ENCODE results near the gene FGFR4. TPM values are rescaled to one million over a fixed set of nuclear protein-coding genes. Genes with fewer than 3 reads are reported as not detected.

The FGFR4 gene
- total and polyA plus RNA-seq, 2 of the 8 experiments (the other 6 are each of a cell fraction or from before 2014, with no cell fraction given), result 61.4 to 88.4 TPM

DNA sequence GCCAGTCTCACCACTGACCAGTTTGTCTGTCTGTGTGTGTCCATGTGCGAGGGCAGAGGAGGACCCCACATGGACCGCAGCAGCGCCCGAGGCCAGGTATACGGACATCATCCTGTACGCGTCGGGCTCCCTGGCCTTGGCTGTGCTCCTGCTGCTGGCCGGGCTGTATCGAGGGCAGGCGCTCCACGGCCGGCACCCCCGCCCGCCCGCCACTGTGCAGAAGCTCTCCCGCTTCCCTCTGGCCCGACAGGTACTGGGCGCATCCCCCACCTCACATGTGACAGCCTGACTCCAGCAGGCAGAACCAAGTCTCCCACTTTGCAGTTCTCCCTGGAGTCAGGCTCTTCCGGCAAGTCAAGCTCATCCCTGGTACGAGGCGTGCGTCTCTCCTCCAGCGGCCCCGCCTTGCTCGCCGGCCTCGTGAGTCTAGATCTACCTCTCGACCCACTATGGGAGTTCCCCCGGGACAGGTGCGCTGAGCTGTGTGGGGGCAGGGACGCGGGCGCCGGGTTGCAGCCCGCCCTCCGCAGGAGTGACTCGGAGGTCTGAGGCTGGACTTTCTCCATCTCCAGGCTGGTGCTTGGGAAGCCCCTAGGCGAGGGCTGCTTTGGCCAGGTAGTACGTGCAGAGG lies 6.5 kb downstream of the FGFR4 start:
- FAIRE-seq, result no peak
- H2AK5ac ChIP-seq (ENCODE audit: low read depth, low read length), result no peak overlapping the region
- peaks cover 3 to 12% of the 10 kb centered on the region in 2 experiments for H4K20me1 ChIP-seq (replicated peaks in 1 of 2; ENCODE audit: control insufficient read depth in 1 of 2, insufficient read depth in 2 of 2, low read length in 2 of 2)
- ChIA-PET POLR2A (ENCODE audit: partially characterized antibody) (interaction anchor here (1.3 kb wide), 1 partner anchor 52 kb away, joined by 4 read pairs; no protein-coding TSS in a partner anchor), CTCF (ENCODE audit: partially characterized antibody) (interaction anchor here (1.0 to 11.9 kb wide), 7 partner anchors 9 to 468 kb away, joined by 3 to 161 read pairs (median 3); no protein-coding TSS in a partner anchor)
- H4K91ac ChIP-seq (replicated peaks; ENCODE audit: insufficient read length, low read length), result no peak overlapping the region
- H3K23ac ChIP-seq (ENCODE audit: insufficient read length), result no peak overlapping the region
- H3K79me2 ChIP-seq (ENCODE audit: control insufficient read depth in 1 of 2, insufficient read depth in 2 of 2, low read length in 2 of 2), result peaks cover 0 to 7% of the 10 kb centered on the region in 2 experiments; a peak in 1 of 4 replicates
- H3K27me3 ChIP-seq (replicated peaks in 1 of 4; ENCODE audit: control insufficient read depth in 3 of 4, extremely low read depth in 1 of 4, insufficient read depth in 3 of 4, low read length in 3 of 4), result no peaks in the 10 kb centered on the region; a peak in 1 of 7 replicates
- no peak overlapping the region for H2BK12ac ChIP-seq (ENCODE audit: low read depth, low read length)
- H3K36me3 ChIP-seq (ENCODE audit: control insufficient read depth in 2 of 4, insufficient read depth in 4 of 4, low read length in 3 of 4), result peaks cover 18 to 35% (median 26%) of the 10 kb centered on the region in 4 experiments; a peak in 7 of 8 replicates
- peaks cover 0 to 5% (median under 1%) of the 10 kb centered on the region in 4 experiments; a peak in 3 of 7 replicates for H3K4me1 ChIP-seq (replicated peaks in 1 of 4; ENCODE audit: control insufficient read depth in 3 of 4, insufficient read depth in 4 of 4, low read length in 3 of 4)
- no peak overlapping the region for H3K18ac ChIP-seq (ENCODE audit: extremely low read depth, low read length)
- H3K56ac ChIP-seq (replicated peaks; ENCODE audit: insufficient read length, low read depth, low read length), result no peak overlapping the region
- H4K8ac ChIP-seq (ENCODE audit: extremely low read depth, insufficient read depth, low read length), result no peak overlapping the region
- WGBS, 2 experiments (ENCODE audit: extremely low coverage in 1 of 2, insufficient coverage in 1 of 2, insufficient read length in 1 of 2, insufficient replicate concordance in 2 of 2, low coverage in 1 of 2, low lambda C conversion rate in 2 of 2, missing lambda C conversion rate in 1 of 2), result 95% methylated on average over 40 of the region's 40 CpGs; no CpG with 5 or more reads in 1 of the 2 experiments
- no peak overlapping the region for H3K4me3 ChIP-seq (ENCODE audit: extremely low read depth in 1 of 4, insufficient read depth in 2 of 4, low read depth in 3 of 4, low read length in 4 of 4)
- DNase-seq (ENCODE audit: low read depth in 1 of 2, low spot score in 2 of 2), result no peak
- H2BK20ac ChIP-seq (ENCODE audit: low read length), result no peak overlapping the region
- no peak overlapping the region for H3K14ac ChIP-seq (ENCODE audit: insufficient read length)
- H3K23me2 ChIP-seq (ENCODE audit: low read depth, low read length), result 0 out of 2 replicates have a peak, but pooled peaks cover 2% of the 10 kb centered on the region
- no peaks in the 10 kb centered on the region for H3K9me3 ChIP-seq (ENCODE audit: insufficient read depth in 2 of 2, low read depth in 1 of 2, low read length in 1 of 2)
- H2BK120ac ChIP-seq (replicated peaks; ENCODE audit: low read depth, low read length), result no peak overlapping the region
- no peak overlapping the region for H3K27ac ChIP-seq (ENCODE audit: low read depth, low read length)
- H3K9ac ChIP-seq (replicated peaks in 1 of 4; ENCODE audit: extremely low read depth in 1 of 4, low read depth in 3 of 4, low read length in 3 of 4), result no peak overlapping the region
- peaks cover 14% of the 10 kb centered on the region for H3K79me1 ChIP-seq (ENCODE audit: low read depth, low read length)
- H3K4ac ChIP-seq (replicated peaks; ENCODE audit: insufficient read length, low read depth, low read length), result no peak overlapping the region
- H4K5ac ChIP-seq (ENCODE audit: insufficient read length, low read depth, low read length), result no peak overlapping the region
- no peak overlapping the region for H2AFZ ChIP-seq (ENCODE audit: low read length)
- no peak for TF ChIP-seq TCF12 (IDR thresholded peaks at IDR 0.05; ENCODE audit: low read depth, low read length)
- TF ChIP-seq CHD1 (IDR thresholded peaks at IDR 0.05; ENCODE audit: low read depth, low read length), result no peak
- no peak for TF ChIP-seq CTBP2 (IDR thresholded peaks at IDR 0.05; ENCODE audit: borderline replicate concordance, insufficient read depth, insufficient read length, low read length)
- no peak for TF ChIP-seq ASH2L (IDR thresholded peaks at IDR 0.05; ENCODE audit: low read length)
- no peak for TF ChIP-seq SIX5 (IDR thresholded peaks at IDR 0.05; ENCODE audit: low read depth, low read length)
- no peak for TF ChIP-seq EZH2 (IDR thresholded peaks at IDR 0.05; ENCODE audit: low read depth, low read length, severe bottlenecking)
- H2BK5ac ChIP-seq (ENCODE audit: low read depth, low read length), result no peak overlapping the region
- no peak overlapping the region for H2BK15ac ChIP-seq (ENCODE audit: low read length)
- no peak overlapping the region for H3K4me2 ChIP-seq (ENCODE audit: insufficient read depth in 1 of 2, low read depth in 2 of 2, low read length in 2 of 2)
